ENCODE measurements around the gene PYGL. TPM values are rescaled to one million over a fixed set of nuclear protein-coding genes. Genes with fewer than 3 reads are reported as not detected.
"Not testable (repeated sequence)": the region's sequence is repeated elsewhere in the genome, so short reads cannot be mapped to it uniquely, and the experiment has no call there.

PYGL gene
- total RNA-seq, 3 donors from 2014 or later = 31.0 to 43.7 (median 41.4) TPM

DNA sequence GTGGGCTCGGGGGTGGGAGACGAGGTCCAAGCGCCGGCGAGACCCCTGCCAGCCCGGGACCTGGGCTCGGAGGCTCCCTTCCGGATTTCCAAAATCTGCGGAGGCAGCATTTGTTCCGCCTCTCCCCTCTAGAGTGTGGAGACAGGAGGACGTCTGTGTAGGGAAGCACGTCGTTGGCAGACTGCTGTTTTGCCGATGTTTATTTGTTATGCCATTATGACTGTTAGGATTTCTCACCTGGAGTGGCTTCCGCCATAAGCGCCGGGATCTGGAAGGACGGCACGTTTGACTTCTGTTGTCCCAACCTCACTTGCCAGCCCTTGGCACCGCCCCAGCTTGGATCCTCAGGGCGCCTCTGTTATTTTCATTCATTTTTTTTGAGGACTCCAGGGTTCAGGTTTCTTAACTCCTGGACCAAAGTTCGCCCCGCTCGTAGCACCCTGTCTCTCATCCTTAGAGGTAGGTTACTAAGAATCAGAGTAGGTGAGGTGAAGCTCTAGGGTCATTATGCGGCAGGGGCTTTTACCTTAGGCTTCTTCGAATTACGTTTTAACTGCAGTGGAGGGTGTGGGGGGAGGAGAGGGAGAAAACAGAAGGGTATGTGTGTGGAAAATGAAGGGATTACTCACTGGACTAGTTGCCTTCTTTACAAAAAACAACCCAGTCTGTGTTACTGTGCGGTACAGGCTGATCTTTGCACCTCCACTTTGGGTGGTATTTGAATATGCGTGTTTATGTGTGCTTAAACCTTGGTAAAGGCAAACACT, 547 bp upstream of the PYGL start:
- TF ChIP-seq, protein P1, sequence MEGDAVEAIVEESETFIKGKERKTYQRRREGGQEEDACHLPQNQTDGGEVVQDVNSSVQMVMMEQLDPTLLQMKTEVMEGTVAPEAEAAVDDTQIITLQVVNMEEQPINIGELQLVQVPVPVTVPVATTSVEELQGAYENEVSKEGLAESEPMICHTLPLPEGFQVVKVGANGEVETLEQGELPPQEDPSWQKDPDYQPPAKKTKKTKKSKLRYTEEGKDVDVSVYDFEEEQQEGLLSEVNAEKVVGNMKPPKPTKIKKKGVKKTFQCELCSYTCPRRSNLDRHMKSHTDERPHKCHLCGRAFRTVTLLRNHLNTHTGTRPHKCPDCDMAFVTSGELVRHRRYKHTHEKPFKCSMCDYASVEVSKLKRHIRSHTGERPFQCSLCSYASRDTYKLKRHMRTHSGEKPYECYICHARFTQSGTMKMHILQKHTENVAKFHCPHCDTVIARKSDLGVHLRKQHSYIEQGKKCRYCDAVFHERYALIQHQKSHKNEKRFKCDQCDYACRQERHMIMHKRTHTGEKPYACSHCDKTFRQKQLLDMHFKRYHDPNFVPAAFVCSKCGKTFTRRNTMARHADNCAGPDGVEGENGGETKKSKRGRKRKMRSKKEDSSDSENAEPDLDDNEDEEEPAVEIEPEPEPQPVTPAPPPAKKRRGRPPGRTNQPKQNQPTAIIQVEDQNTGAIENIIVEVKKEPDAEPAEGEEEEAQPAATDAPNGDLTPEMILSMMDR (IDR thresholded peaks at IDR 0.05) = no peak
- H3K4me3 ChIP-seq = peak overlapping the region; percentile 35
- H3K4me1 ChIP-seq (ENCODE audit: low read depth) = no peaks in the 10 kb centered on the region
- peak; percentile 68 for ATAC-seq
- peak; percentile 71 to 77 (median 77) for DNase-seq
- intact Hi-C loops (cut with DNase I, micrococcal nuclease) = no loop called here
- no peaks in the 10 kb centered on the region for H3K36me3 ChIP-seq (ENCODE audit: low read depth)
- no peaks in the 10 kb centered on the region for H3K9me3 ChIP-seq

DNA sequence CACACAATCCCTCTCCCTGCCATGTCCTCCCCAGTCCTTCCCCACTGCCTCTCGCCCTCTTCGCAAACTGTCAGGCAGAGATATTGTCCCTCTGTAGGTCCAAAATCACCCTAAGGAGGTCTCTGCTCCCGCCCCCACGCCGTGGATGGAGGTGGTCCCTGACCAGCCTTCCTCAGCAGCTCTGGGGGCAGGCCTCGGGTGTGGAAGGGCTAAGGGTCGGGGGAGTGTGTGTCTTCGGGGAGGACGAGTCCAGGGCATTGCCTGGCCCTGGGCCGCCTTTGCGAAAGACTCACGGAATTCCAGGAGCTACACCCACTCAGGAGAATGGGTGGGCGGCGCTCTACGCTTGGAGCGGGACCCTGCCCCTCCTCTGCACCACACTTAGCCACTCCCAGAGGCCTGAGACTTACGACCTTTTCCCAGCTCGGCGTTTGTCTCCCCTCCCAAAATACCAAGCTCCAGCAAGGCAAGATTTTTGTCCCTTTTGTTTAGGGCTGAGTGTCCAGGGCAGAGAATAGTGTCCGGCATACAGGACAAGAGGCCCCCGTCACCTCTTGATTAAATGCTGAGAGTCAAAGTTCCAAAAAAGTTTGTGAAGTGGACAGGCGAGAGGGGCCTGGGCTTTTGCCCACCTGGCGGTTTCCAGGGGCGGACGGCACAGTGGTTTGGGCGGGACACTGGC, 881 bp downstream of the PYGL start:
- Histone ChIP-seq H3K9me3 (no peaks in the 10 kb centered on the region), H3K4me1 (ENCODE audit: low read depth) (peaks cover 7% of the 10 kb centered on the region), H3K36me3 (ENCODE audit: low read depth) (no peaks in the 10 kb centered on the region), H3K4me3 (peak overlapping the region; percentile 35)
- intact Hi-C loops (cut with DNase I, micrococcal nuclease) = no loop called here
- TF ChIP-seq, protein P1 (IDR thresholded peaks at IDR 0.05) = no peak
- peak; percentile 63 for ATAC-seq
- peak; percentile 53 to 72 (median 72) for DNase-seq

DNA sequence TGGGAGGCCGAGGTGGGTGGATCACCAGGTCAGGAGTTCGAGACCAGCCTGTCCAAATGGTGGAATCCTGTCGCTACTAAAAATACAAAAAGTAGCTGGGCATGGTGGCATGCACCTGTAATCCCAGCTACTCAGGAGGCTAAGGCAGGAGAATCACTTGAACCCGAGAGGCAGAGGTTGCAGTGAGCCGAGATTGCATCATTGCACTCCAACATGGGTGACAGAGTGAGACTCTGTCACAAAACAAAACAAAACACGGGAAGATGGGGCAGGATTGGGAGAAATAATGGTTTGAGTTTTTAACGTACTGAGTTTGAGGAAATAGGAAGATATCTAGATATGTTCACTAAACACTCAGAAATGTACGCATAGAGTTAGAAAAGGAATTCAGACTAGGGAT, 2.6 kb downstream of the PYGL start:
- H3K36me3 ChIP-seq (ENCODE audit: low read depth); H3K9me3 ChIP-seq; intact Hi-C loops (cut with DNase I, micrococcal nuclease); H3K4me1 ChIP-seq (ENCODE audit: low read depth); H3K4me3 ChIP-seq; DNase-seq; ATAC-seq: not testable (repeated sequence)

DNA sequence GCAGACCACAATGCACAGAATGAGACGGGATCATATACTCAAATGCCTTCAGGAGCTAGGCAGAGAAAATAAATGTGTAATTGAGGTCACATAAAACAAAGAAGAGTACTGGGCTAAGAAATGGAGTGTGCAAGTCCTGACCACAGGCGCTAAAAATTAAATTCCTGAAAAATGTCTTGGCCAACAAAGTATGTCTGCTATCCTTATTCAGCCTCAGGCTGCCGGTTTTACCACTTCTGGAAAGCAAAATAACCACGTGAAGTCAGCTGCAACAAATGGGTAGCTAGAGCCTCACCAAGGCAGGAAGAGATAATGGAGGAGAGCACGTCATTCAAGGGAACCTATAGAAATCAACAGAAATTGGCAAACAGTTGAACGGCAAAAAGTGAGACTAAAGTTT, 3.1 kb downstream of the PYGL start:
- no peak for DNase-seq
- no peak overlapping the region for H3K4me3 ChIP-seq
- H3K4me1 ChIP-seq (ENCODE audit: low read depth) = peaks cover 8% of the 10 kb centered on the region
- no peaks in the 10 kb centered on the region for H3K36me3 ChIP-seq (ENCODE audit: low read depth)
- TF ChIP-seq, protein P1 (IDR thresholded peaks at IDR 0.05) = no peak
- intact Hi-C loops (cut with DNase I, micrococcal nuclease) = no loop called here
- no peak for ATAC-seq
- no peaks in the 10 kb centered on the region for H3K9me3 ChIP-seq

DNA sequence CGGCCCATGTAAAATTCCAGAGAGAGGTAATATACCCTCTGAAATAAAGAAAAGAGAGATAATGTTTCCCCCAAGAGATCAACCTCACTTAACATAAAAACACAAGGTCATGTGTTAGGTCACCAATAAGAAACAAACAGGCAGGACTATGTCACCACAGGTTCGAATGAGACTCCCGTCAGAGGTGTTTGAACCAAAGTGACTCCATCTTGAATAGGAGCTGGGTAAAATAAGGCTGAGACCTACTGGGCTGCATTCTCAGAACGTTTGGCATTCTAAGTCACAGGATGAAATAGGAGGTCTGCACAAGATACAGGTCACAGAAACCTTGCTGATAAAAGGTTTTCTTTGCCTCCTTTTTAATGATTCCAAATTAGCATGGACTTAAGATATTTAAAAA, 6.5 kb downstream of the PYGL start:
- DNase-seq = no peak
- no peak for ATAC-seq
- Histone ChIP-seq H3K4me1 (ENCODE audit: low read depth) (peaks cover 8% of the 10 kb centered on the region), H3K36me3 (ENCODE audit: low read depth) (no peaks in the 10 kb centered on the region), H3K4me3 (no peak overlapping the region), H3K9me3 (no peaks in the 10 kb centered on the region)
- TF ChIP-seq, protein P1 (IDR thresholded peaks at IDR 0.05) = no peak
- intact Hi-C loops (cut with DNase I, micrococcal nuclease) = no loop called here

DNA sequence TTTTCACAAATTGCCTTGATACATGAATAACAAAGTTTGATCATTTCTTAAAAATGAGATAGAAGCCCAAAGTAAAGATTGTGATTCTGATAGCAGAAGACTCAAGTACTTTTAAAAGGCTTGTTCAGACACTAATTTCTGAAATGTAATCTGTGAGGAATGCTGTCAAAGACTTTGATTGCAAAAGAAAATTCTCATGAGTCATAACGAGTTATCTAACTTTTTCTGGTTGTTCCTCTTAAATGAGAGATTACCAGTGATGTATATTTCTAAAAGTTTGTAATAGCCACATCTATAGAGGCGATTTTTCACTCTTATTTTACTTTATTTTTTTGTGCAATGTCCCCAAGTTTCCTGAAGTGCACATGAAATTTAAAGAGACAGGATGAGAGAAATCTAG, 7.0 kb downstream of the PYGL start:
- intact Hi-C loops (cut with DNase I, micrococcal nuclease) = no loop called here
- ATAC-seq (no peak), DNase-seq (no peak)

More for the DNA sequence above, 7.0 kb downstream of the PYGL start:
- H3K4me1 ChIP-seq (ENCODE audit: low read depth) = peaks cover 8% of the 10 kb centered on the region
- no peak overlapping the region for H3K4me3 ChIP-seq
- no peaks in the 10 kb centered on the region for H3K36me3 ChIP-seq (ENCODE audit: low read depth)
- no peaks in the 10 kb centered on the region for H3K9me3 ChIP-seq
- TF ChIP-seq, protein P1 (IDR thresholded peaks at IDR 0.05) = no peak

All from mucosa of descending colon (tissue), 3 donors.